ENCODE results near the gene NEDD4.

The NEDD4 gene

DNA sequence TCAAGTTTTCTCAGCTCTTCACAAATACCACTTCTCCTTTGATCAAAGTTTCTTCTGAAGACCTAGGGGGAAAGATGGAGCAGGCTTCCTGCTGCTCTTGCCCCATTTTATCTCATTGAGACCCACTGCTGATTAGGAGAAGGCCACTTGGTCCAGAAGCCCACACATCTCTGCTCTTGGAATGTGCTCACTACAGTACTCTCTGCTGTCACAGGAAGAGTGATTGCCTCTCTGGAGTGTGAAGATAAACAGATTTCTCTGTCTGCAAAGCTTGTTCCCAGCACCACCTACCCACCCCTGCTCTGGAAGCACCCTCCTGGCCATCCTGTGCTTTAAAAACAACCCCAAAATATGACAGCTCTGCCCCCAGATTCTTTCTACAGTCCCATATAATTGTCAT, 209.1 kb downstream of the NEDD4 start:
- DNase-seq (ENCODE audit: low read depth), result no peak
- no peak overlapping the region for H3K4me3 ChIP-seq (ENCODE audit: low read length)
- TF ChIP-seq, protein P1, sequence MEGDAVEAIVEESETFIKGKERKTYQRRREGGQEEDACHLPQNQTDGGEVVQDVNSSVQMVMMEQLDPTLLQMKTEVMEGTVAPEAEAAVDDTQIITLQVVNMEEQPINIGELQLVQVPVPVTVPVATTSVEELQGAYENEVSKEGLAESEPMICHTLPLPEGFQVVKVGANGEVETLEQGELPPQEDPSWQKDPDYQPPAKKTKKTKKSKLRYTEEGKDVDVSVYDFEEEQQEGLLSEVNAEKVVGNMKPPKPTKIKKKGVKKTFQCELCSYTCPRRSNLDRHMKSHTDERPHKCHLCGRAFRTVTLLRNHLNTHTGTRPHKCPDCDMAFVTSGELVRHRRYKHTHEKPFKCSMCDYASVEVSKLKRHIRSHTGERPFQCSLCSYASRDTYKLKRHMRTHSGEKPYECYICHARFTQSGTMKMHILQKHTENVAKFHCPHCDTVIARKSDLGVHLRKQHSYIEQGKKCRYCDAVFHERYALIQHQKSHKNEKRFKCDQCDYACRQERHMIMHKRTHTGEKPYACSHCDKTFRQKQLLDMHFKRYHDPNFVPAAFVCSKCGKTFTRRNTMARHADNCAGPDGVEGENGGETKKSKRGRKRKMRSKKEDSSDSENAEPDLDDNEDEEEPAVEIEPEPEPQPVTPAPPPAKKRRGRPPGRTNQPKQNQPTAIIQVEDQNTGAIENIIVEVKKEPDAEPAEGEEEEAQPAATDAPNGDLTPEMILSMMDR (conservative IDR thresholded peaks at IDR 0.05; ENCODE audit: low read depth, low read length), result no peak

DNA sequence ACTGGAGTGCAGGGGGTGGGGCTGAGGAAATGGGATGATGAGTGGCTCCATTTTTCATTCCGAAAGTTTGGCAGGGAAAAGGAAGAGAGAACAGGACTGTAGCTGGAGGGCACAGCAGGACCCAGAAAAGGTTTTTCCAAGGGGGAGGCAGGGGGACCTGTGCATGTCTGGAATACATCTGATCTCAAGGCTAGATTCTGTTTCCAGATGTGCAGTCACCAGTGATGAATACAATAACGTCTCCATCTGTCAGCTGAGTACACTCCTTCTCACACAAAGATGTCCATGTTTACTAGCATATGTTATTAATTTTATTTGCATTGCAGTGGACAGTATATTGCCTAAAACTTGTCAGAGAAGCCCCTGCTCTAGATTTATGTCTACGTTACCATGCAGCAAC, 210.5 kb downstream of the NEDD4 start:
- TF ChIP-seq, protein P1 (conservative IDR thresholded peaks at IDR 0.05; ENCODE audit: low read depth, low read length), result no peak
- DNase-seq (ENCODE audit: low read depth), result no peak

DNA sequence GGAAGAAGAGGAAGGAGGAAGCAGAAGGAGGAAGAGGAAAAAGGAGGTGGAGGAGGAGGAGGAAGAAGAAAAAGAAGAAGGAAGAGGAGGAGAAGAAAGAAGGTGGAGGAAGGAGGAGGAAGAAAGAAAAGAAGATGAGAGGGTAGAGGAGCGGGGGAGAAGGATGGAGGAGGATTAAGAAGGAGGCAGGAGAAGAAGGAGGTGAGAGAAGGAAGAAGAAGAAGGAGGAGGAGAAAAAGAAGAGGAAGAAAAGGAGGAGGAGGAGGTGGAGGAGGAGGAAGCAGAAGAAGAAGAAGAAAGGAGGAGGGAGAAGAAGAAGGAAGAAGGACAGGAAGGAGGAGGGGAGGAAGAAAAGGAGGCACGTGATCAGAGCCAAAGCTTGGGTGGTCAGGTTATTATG, 213.1 kb downstream of the NEDD4 start:
- H3K4me3 ChIP-seq (ENCODE audit: low read length), result no peak overlapping the region
- DNase-seq (ENCODE audit: low read depth), result no peak
- TF ChIP-seq, protein P1 (conservative IDR thresholded peaks at IDR 0.05; ENCODE audit: low read depth, low read length), result no peak

More for the DNA sequence above, 210.5 kb downstream of the NEDD4 start:
- H3K4me3 ChIP-seq (ENCODE audit: low read length), result no peak overlapping the region

DNA sequence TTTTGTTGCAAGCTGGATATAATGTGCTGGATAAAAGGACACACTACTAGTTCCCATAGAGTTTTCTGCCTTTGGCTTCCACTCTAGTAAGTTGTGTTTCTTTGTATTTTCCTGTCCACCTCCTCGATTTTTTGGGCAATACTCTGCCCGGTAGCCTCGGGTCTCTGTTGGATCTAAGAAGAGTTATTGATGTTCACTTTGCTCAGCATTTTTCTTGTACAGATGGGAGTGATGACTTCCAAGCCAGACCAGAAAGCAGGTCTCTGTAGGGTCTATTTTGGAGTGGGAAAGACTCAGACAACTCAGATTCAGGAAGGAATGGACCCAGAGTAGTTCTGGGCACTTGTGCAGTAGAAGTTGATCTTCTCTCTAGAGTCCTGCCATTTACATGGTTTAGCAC, 214.5 kb downstream of the NEDD4 start:
- TF ChIP-seq, protein P1 (conservative IDR thresholded peaks at IDR 0.05; ENCODE audit: low read depth, low read length), result no peak
- no peak for DNase-seq (ENCODE audit: low read depth)
- H3K4me3 ChIP-seq (ENCODE audit: low read length), result no peak overlapping the region

Measured in retinal pigment epithelial cell (primary cell).